CD4-positive, alpha-beta memory T cell (primary cell): Measurements from ENCODE around the gene WNT11. TPM values are rescaled to one million over a fixed set of nuclear protein-coding genes. Genes with fewer than 3 reads are reported as not detected.
A peak's percentile ranks its signal among the peaks of the same experiment; 100 is the strongest.

Experiments
- CTCF ChIA-PET: fragments of 350-600 bp; sonication (Branson Sonifier 250); formaldehyde crosslinking; loops from one replicate; lab custom pipeline; 2021; ENCODE audit warnings: inconsistent platforms; ENCODE audit not compliant: partially characterized antibody; lab: Charles Lee
- POLR2A ChIA-PET: fragments of 350-600 bp; sonication (Branson Sonifier 250); formaldehyde crosslinking; loops from one replicate; lab custom pipeline; 2021; ENCODE audit not compliant: partially characterized antibody; lab: Charles Lee
- DNase-seq, 5 donors: peaks; one replicate each; pipeline versions ENCODE4 v3.0.0 to v3.0.0-alpha.2; 2020 to 2022; ENCODE audit warnings: mixed read lengths in 1 of 5
- H3K27ac ChIP-seq: one replicate; pipeline ENCODE4 v1.7.0; 2013; ENCODE audit warnings: low read depth, low read length
- H3K27me3 ChIP-seq: 2 replicates; pipeline ENCODE4 v1.7.0; 2013; ENCODE audit warnings: mild to moderate bottlenecking, low read length, moderate library complexity; ENCODE audit not compliant: insufficient read depth
- H3K36me3 ChIP-seq: 2 replicates; pipeline ENCODE4 v1.7.0; 2013; ENCODE audit warnings: mild to moderate bottlenecking, low read length, moderate library complexity; ENCODE audit not compliant: insufficient read depth
- H3K4me1 ChIP-seq: 2 replicates; pipeline ENCODE4 v1.7.0; 2013; ENCODE audit warnings: mild to moderate bottlenecking, low read length, moderate library complexity; ENCODE audit not compliant: insufficient read depth
- H3K4me3 ChIP-seq, 2 donors: one replicate each; pipeline ENCODE4 v1.7.0; 2013; ENCODE audit warnings: low read length in 2 of 2, mild to moderate bottlenecking in 1 of 2
- H3K9me3 ChIP-seq, 2 donors: one replicate each; pipeline ENCODE4 v1.7.0; 2013; ENCODE audit warnings: low read length in 2 of 2, control low read depth in 1 of 2; ENCODE audit not compliant: control insufficient read depth in 1 of 2
- H3K27ac Mint-ChIP-seq, 7 donors: one replicate each; pipeline ENCODE4 v1.8.0; 2020 to 2021; ENCODE audit warnings: mixed read lengths in 7 of 7, mild to moderate bottlenecking in 6 of 7, inconsistent platforms in 3 of 7, moderate library complexity in 3 of 7
- H3K27me3 Mint-ChIP-seq, 2 donors: one replicate each; pipeline ENCODE4 v1.8.0; 2020 to 2021; ENCODE audit warnings: mixed read lengths in 2 of 2
- H3K36me3 Mint-ChIP-seq, 2 donors: one replicate each; pipeline ENCODE4 v1.8.0; 2020 to 2021; ENCODE audit warnings: mixed read lengths in 2 of 2, inconsistent platforms in 1 of 2, mild to moderate bottlenecking in 1 of 2
- H3K4me1 Mint-ChIP-seq, 4 donors: one replicate each; pipeline ENCODE4 v1.8.0; 2020 to 2021; ENCODE audit warnings: mixed read lengths in 4 of 4, mild to moderate bottlenecking in 1 of 4
- H3K4me3 Mint-ChIP-seq, 8 donors: one replicate each; pipeline ENCODE4 v1.8.0; 2020 to 2021; ENCODE audit warnings: mixed read lengths in 8 of 8, mild to moderate bottlenecking in 7 of 8, moderate library complexity in 6 of 8, inconsistent platforms in 3 of 8
- H3K9me3 Mint-ChIP-seq, 8 donors: one replicate each; pipeline ENCODE4 v1.8.0; 2020 to 2021; ENCODE audit warnings: mixed read lengths in 8 of 8, mild to moderate bottlenecking in 5 of 8, inconsistent platforms in 3 of 8, moderate library complexity in 1 of 8
- intact Hi-C: fragments of 100-400 bp; cut with micrococcal nuclease; formaldehyde crosslinking; loops from one replicate; pipeline ENCODE4 v1.15.1; 2023
- polyA plus RNA-seq, 2 donors: library from polyadenylated mRNA; unstranded; fragments of 300-500 nt; fragmentation: Illumina TruSeq; gene quantifications; one replicate each; pipeline ENCODE4 v1.2.3, GENCODE V29; 2021
- total RNA-seq, 2 experiments: library from RNA; stranded (reverse); gene quantifications; one replicate each; pipeline ENCODE4 v1.2.3, GENCODE V29; 2021

The WNT11 gene
- under 1 TPM in 1 of 2 experiments, not detected in 1; 0.93 TPM for total RNA-seq
- polyA plus RNA-seq: under 1 TPM in 1 of 2 donors, not detected in 1; 0.16 TPM

DNA sequence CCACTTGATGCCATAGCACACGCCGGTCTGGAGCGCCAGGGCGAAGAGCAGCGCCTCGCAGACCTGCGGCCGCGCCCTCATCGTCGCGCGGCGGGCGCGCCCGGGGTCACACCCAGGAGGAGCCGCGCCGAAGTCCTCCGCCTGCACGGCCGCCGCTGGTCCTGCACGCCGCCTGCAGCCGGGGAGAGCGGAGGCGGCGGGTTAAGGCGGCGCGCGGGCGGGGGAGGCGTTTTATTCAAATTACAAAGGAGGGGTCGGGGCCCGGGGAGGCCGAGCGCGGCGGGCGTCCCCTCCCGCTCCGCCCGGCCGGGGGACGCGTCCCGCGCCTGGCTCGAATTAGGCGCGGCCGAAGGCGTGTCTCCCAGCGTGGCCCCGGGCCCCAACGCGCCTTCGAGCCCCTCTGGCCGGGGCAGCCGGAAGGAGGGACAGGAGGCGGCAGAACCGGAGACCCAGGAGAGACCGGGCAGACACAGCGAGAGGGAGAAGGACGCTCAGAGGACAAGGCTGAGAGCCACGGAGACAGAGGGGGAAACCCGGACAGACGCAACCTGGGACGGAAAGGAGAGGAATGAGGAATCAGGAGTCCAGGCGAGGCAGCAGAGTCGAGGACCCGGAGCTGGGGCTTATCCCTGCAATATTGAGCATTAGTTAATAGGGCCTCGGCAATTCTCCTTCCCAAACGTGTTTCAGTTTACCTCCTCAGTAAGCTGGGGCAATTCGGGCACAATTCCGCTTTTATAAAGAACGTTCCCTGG is at the start of gene WNT11:
Gene WNT11, minus strand, starts transcription at position 176 of the 755 bp plus-strand sequence. Its CDS starts 95 bp downstream, at position 81.
- Histone ChIP-seq H3K9me3 (no peaks in the 10 kb centered on the region), H3K27ac (no peak within 1 kb of the TSS), H3K4me3 (peak within 1 kb of the TSS; percentile 26 to 72), H3K27me3 (peaks cover 22% of the 10 kb centered on the region), H3K36me3 (no peaks in the 10 kb centered on the region), H3K4me1 (peaks cover 35% of the 10 kb centered on the region)
- intact Hi-C loops: loop anchor here (1.0 to 2.0 kb wide), 7 partner anchors 29 to 475 kb away; partner anchors contain the start of genes GVQW3 and THAP12
- ChIA-PET POLR2A (interaction anchor here (1.2 to 3.5 kb wide), 3 partner anchors 25 to 112 kb away, joined by 5 to 48 read pairs (median 25); no protein-coding TSS in a partner anchor), CTCF (interaction anchor here (1.1 to 9.7 kb wide), 17 partner anchors 9 to 501 kb away, joined by 3 to 288 read pairs (median 16); no protein-coding TSS in a partner anchor)
- H3K27me3 Mint-ChIP-seq: peaks cover 28 to 34% of the 10 kb centered on the region in 2 donors
- peaks cover 8 to 33% (median 17%) of the 10 kb centered on the region in 4 donors for H3K4me1 Mint-ChIP-seq
- H3K4me3 Mint-ChIP-seq: peak within 1 kb of the TSS; percentile 83 to 89 (median 86)
- no peaks in the 10 kb centered on the region for H3K36me3 Mint-ChIP-seq
- peak within 1 kb of the TSS in 4 of 7 donors; percentile 42 to 72 (median 61) for H3K27ac Mint-ChIP-seq
- DNase-seq: peak; percentile 24 to 43 (median 27)
- H3K9me3 Mint-ChIP-seq: peaks cover 0 to 2% (median 0%) of the 10 kb centered on the region in 8 donors

DNA sequence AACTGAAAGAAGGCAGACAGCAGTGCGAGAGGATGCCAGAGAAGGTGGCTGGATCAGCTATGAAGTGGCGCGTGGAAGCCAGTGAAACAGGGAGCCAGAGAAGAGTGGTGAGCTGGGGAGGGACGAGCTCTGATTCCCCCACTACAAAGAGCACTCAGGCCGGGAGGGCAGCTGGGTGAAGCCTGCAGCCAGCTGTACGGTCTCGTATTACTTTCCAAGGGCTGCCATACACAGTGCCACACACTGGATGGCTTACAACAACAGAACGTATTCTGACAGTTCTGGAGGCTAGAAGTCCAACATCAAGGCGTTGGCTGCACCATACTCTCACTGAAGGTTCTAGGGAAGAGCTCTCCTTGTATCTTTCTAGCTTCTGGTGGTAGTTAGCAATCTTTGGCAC is 47.1 kb upstream of the WNT11 start:
- POLR2A ChIA-PET: no interaction called here
- Mint-ChIP-seq H3K4me1 (no peaks in the 10 kb centered on the region), H3K9me3 (peaks cover 0 to 12% (median 0%) of the 10 kb centered on the region in 8 donors), H3K4me3 (no peak overlapping the region), H3K27me3 (peaks cover 5 to 7% of the 10 kb centered on the region in 2 donors), H3K27ac (no peak overlapping the region), H3K36me3 (no peaks in the 10 kb centered on the region)
- intact Hi-C loops: no loop called here
- Histone ChIP-seq H3K4me3 (no peak overlapping the region), H3K36me3 (no peaks in the 10 kb centered on the region), H3K27ac (no peak overlapping the region), H3K4me1 (no peaks in the 10 kb centered on the region), H3K9me3 (no peaks in the 10 kb centered on the region), H3K27me3 (no peaks in the 10 kb centered on the region)
- no peak for DNase-seq
- CTCF ChIA-PET: interaction anchor here (0.6 kb wide), 1 partner anchor 20 kb away, joined by 3 read pairs; no protein-coding TSS in a partner anchor

DNA sequence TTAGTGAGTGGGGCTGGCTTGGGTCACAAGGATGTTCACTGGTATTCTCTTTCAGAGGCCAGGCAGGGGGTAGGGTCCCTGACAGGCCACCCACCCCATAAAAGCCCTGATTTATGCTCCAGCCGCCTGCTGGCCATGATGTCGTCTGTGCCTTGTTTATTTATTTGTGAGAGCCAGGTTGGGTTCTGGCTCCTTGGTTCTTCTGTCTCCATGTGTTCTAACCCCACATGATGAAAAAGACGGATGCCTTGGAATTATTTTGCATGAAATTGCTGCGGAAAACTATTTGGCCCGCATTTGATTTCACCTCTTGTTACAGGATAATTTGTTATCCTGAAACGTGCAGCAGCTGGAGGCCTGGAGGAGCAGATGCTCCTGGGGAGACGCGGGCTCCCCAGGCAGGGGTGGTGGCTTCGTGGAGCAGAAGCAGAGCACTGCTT is 46.3 kb upstream of the WNT11 start:
- peaks cover 0 to 3% (median 0%) of the 10 kb centered on the region in 4 donors for H3K4me1 Mint-ChIP-seq
- no peak overlapping the region for H3K27ac Mint-ChIP-seq
- ChIA-PET CTCF (interaction anchor here (0.6 kb wide), 1 partner anchor 21 kb away, joined by 3 read pairs; no protein-coding TSS in a partner anchor), POLR2A (no interaction called here)
- Histone ChIP-seq H3K36me3 (no peaks in the 10 kb centered on the region), H3K4me3 (no peak overlapping the region), H3K4me1 (no peaks in the 10 kb centered on the region), H3K27me3 (no peaks in the 10 kb centered on the region), H3K9me3 (no peaks in the 10 kb centered on the region), H3K27ac (no peak overlapping the region)
- H3K9me3 Mint-ChIP-seq: peaks cover 0 to 12% (median 0%) of the 10 kb centered on the region in 8 donors
- no peaks in the 10 kb centered on the region for H3K36me3 Mint-ChIP-seq
- no peak overlapping the region for H3K4me3 Mint-ChIP-seq
- peaks cover 5 to 7% of the 10 kb centered on the region in 2 donors for H3K27me3 Mint-ChIP-seq
- intact Hi-C loops: no loop called here
- no peak for DNase-seq

DNA sequence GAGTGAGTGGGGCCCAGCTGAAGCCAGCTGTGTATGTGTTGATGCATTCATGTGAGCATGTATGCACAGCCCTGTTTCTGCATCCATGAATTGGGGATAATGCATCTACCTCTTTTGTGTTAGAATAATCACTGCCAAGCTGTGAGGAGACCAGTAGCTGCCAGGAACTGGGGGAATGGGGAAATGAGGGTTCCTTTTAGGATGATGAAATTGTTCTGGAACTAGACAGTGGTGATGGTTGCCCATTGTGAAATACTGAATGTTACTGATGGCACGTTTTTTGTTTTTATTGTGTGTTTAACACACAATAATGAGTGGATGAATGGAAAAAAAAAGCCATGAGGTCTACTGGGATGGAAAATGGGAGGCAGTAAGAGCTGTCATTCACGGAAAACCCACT is 45.3 kb upstream of the WNT11 start:
- DNase-seq: no peak
- POLR2A ChIA-PET: no interaction called here
- intact Hi-C loops: no loop called here

DNA sequence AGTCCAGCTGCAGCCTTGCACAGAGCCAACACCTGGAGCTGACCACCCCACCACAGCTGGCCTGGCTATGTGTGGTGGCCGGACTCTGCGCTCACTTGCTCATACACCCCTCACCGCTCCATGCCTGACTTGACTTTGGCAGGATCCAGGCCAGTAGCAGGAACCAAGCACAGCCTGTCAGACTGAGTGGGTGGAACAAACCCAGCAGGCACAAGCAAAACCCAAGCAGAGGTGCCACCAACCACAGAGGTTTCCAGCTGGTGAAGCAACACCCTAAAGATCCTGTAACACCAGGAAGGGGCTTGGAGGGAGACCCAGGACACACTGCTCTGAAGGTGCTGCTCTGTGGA is 44.9 kb upstream of the WNT11 start:
- DNase-seq: no peak
- Mint-ChIP-seq H3K27ac (no peak overlapping the region), H3K4me1 (peaks cover 0 to 3% (median 0%) of the 10 kb centered on the region in 4 donors), H3K9me3 (peaks cover 0 to 12% (median 0%) of the 10 kb centered on the region in 8 donors), H3K27me3 (peaks cover 5 to 7% of the 10 kb centered on the region in 2 donors), H3K36me3 (no peaks in the 10 kb centered on the region), H3K4me3 (no peak overlapping the region)
- CTCF ChIA-PET: interaction anchor here (0.6 to 1.0 kb wide), 2 partner anchors 57 to 68 kb away, joined by 3 read pairs; no protein-coding TSS in a partner anchor
- intact Hi-C loops: no loop called here
- POLR2A ChIA-PET: no interaction called here
- H3K9me3 ChIP-seq: no peaks in the 10 kb centered on the region
- no peak overlapping the region for H3K4me3 ChIP-seq
- no peaks in the 10 kb centered on the region for H3K4me1 ChIP-seq
- no peaks in the 10 kb centered on the region for H3K36me3 ChIP-seq
- no peak overlapping the region for H3K27ac ChIP-seq
- H3K27me3 ChIP-seq: no peaks in the 10 kb centered on the region

More for the DNA sequence above, 45.3 kb upstream of the WNT11 start:
- Mint-ChIP-seq H3K9me3 (peaks cover 0 to 12% (median 0%) of the 10 kb centered on the region in 8 donors), H3K36me3 (no peaks in the 10 kb centered on the region), H3K27ac (no peak overlapping the region), H3K27me3 (peaks cover 5 to 7% of the 10 kb centered on the region in 2 donors), H3K4me1 (peaks cover 0 to 3% (median 0%) of the 10 kb centered on the region in 4 donors), H3K4me3 (no peak overlapping the region)
- no peaks in the 10 kb centered on the region for H3K4me1 ChIP-seq
- H3K27ac ChIP-seq: no peak overlapping the region
- H3K4me3 ChIP-seq: no peak overlapping the region
- CTCF ChIA-PET: no interaction called here
- H3K36me3 ChIP-seq: no peaks in the 10 kb centered on the region
- H3K27me3 ChIP-seq: no peaks in the 10 kb centered on the region
- H3K9me3 ChIP-seq: no peaks in the 10 kb centered on the region

DNA sequence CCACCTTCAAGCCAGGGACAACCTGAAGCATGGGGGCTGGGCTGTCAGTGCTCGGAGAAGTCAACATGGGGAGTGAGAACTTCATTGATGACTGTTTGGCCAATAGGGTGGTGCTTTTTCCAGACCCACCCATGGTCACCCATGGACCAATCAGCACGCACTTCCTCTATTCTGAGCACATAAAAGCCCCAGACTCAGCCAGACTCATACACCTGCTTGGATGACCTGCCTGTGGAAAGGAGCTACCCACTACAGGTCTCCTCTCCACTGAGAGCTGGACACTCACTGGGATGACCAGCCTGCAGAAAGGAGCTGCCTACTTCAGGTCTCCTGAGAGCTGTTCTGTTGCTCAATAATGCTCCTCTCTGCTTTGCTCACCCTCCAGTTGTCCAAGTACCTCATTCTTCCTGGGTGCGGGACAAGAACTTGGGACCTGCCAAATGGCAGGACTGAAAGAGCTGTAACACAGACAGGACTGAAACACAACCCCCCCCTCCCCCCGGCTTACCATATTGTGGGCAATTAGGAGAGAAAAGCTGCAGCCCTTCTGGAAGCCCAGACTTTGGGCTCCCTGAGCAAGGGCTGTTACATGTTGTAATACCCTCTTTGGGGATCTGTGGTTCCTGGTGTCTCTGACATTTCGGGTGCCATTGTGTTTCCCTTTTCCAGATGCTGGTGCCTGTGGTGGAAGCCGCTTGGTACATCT is 44.4 kb upstream of the WNT11 start:
- DNase-seq: no peak
- Histone ChIP-seq H3K27ac (no peak overlapping the region), H3K9me3 (no peaks in the 10 kb centered on the region), H3K4me3 (no peak overlapping the region), H3K4me1 (no peaks in the 10 kb centered on the region), H3K27me3 (no peaks in the 10 kb centered on the region), H3K36me3 (no peaks in the 10 kb centered on the region)
- ChIA-PET CTCF (interaction anchor here (0.6 to 2.6 kb wide), 3 partner anchors 43 to 68 kb away, joined by 3 to 12 read pairs (median 3); no protein-coding TSS in a partner anchor), POLR2A (no interaction called here)
- Mint-ChIP-seq H3K4me1 (peaks cover 0 to 3% (median 0%) of the 10 kb centered on the region in 4 donors), H3K27ac (no peak overlapping the region), H3K9me3 (peaks cover 0 to 12% (median 0%) of the 10 kb centered on the region in 8 donors), H3K27me3 (peaks cover 5 to 7% of the 10 kb centered on the region in 2 donors), H3K4me3 (no peak overlapping the region), H3K36me3 (no peaks in the 10 kb centered on the region)
- intact Hi-C loops: no loop called here
